HepG2 (cell line): Measurements from ENCODE around the gene SFXN1. TPM values are rescaled to one million over a fixed set of nuclear protein-coding genes. Genes with fewer than 3 reads are reported as not detected.

ENCODE experiments used
- ATAC-seq: fragments of 200-7000 bp; cut with Tn5 transposase; 3 replicates; pipeline ENCODE4 v1.9.1; 2020; ENCODE audit warnings: mild to moderate bottlenecking, moderate library complexity
- BruUV-seq: library from RNA; stranded (reverse); fragments of 400-500 nt; replicated peaks from 2 replicates; lab custom pipeline; 2021; lab: Mats Ljungman, UMichigan
- CTCF ChIA-PET: fragments of 300-600 bp; formaldehyde crosslinking; extraction: SDS; loops from one replicate; lab custom pipeline; 2021; ENCODE audit warnings: low total read pairs, inconsistent platforms, low intra/inter-chr PET ratio; lab: Yijun Ruan, JAX
- POLR2A ChIA-PET: fragments of 350-600 bp; sonication (Branson Sonifier 250); formaldehyde crosslinking; loops from one replicate; lab custom pipeline; 2020; ENCODE audit warnings: antibody characterized with exemption, inconsistent platforms; lab: Yijun Ruan, JAX
- DNase-seq: peaks from one replicate; pipeline ENCODE4 v3.0.0-alpha.2; 2015; ENCODE audit warnings: low spot score
- FAIRE-seq: peaks from 3 replicates; lab custom pipeline; 2011; peaks lifted over from hg19 to GRCh38; lab: Jason Lieb, UNC
- H2AFZ ChIP-seq: one replicate; pipeline ENCODE4 v1.6.1; 2011; ENCODE audit warnings: low read length, inconsistent platforms
- H3K27ac ChIP-seq: fragments of 300-600 bp; 3 replicates; pipeline ENCODE4 v1.8.0; 2011; ENCODE audit warnings: mixed run types, mild to moderate bottlenecking, mixed read lengths, low read length, inconsistent platforms; ENCODE audit not compliant: insufficient read depth; ENCODE audit errors: extremely low read length
- H3K27me3 ChIP-seq, 2 experiments: fragments of 200-600 bp in 1 of 2; 2 replicates in 1 of 2; 3 replicates in 1 of 2; pipeline versions ENCODE4 v1.6.0 to v1.8.0; 2011; ENCODE audit warnings: low read length in 2 of 2, mild to moderate bottlenecking in 2 of 2, moderate library complexity in 2 of 2, inconsistent platforms in 1 of 2; ENCODE audit not compliant: insufficient read depth in 2 of 2, control insufficient read depth in 1 of 2
- H3K36me3 ChIP-seq, 2 experiments: fragments of 200-600 bp in 1 of 2; replicated peaks in 1 of 2; 2 replicates in 1 of 2; 3 replicates in 1 of 2; pipeline versions ENCODE4 v1.5.1 to v1.8.0; 2011; ENCODE audit warnings: low read length in 2 of 2, inconsistent platforms in 1 of 2; ENCODE audit not compliant: insufficient read depth in 2 of 2, control insufficient read depth in 1 of 2
- H3K4me1 ChIP-seq: 2 replicates; pipeline ENCODE4 v1.5.1; 2012; ENCODE audit warnings: low read length, inconsistent platforms; ENCODE audit not compliant: insufficient read depth
- H3K4me2 ChIP-seq: 2 replicates; pipeline ENCODE4 v1.6.0; 2011; ENCODE audit warnings: low read depth, low read length, inconsistent platforms
- H3K4me3 ChIP-seq, 3 experiments: fragments of 200-600 bp in 1 of 3; sonication (generic), shearing (Covaris generic) in 1 of 3; replicated peaks in 1 of 3; 2 replicates each; pipeline ENCODE4 v1.5.1; 2011 to 2016; ENCODE audit warnings: low read length in 3 of 3, inconsistent platforms in 2 of 3, low read depth in 2 of 3, mild to moderate bottlenecking in 2 of 3, control low read depth in 1 of 3, mixed read lengths in 1 of 3; ENCODE audit not compliant: insufficient read depth in 1 of 3
- H3K79me2 ChIP-seq: one replicate; pipeline ENCODE4 v1.6.1; 2011; ENCODE audit warnings: low read length, inconsistent platforms; ENCODE audit not compliant: insufficient read depth
- H3K9ac ChIP-seq: 2 replicates; pipeline ENCODE4 v1.6.0; 2011; ENCODE audit warnings: mild to moderate bottlenecking, low read depth, low read length, inconsistent platforms; ENCODE audit not compliant: insufficient read depth
- H3K9me3 ChIP-seq: 2 replicates; pipeline ENCODE4 v1.5.1; 2012; ENCODE audit warnings: mild to moderate bottlenecking, low read length
- H4K20me1 ChIP-seq: 2 replicates; pipeline ENCODE4 v1.6.0; 2011; ENCODE audit warnings: inconsistent platforms, mild to moderate bottlenecking, low read length, moderate library complexity; ENCODE audit not compliant: insufficient read depth
- ATRX ChIP-seq: sonication (generic); formaldehyde crosslinking; IDR thresholded peaks from 2 replicates; pipeline ENCODE4 v1.4.0; 2020; ENCODE audit warnings: missing genetic modification reagents, borderline replicate concordance
- CHCHD3 ChIP-seq: sonication (generic); formaldehyde crosslinking; IDR thresholded peaks from 2 replicates; pipeline ENCODE4 v1.8.0; 2022; ENCODE audit warnings: mild to moderate bottlenecking, missing genetic modification reagents, moderate library complexity
- EED ChIP-seq: sonication (generic); formaldehyde crosslinking; IDR thresholded peaks from 2 replicates; pipeline ENCODE4 v1.5.0; 2020; ENCODE audit warnings: mild to moderate bottlenecking, missing genetic modification reagents
- ETS1 ChIP-seq: sonication (generic); formaldehyde crosslinking; IDR thresholded peaks from 2 replicates; pipeline ENCODE4 v1.4.0; 2020; ENCODE audit warnings: missing genetic modification reagents
- HHEX ChIP-seq: IDR thresholded peaks from 2 replicates; pipeline ENCODE4 v1.6.1; 2016; ENCODE audit warnings: control low read depth
- LCORL ChIP-seq, 2 experiments: fragments of 450-650 bp in 1 of 2; sonication (generic) in 1 of 2; formaldehyde crosslinking in 1 of 2; IDR thresholded peaks; 2 replicates each; pipeline versions ENCODE4 v1.5.0 to v1.6.1; 2017 to 2020; ENCODE audit warnings: antibody characterized with exemption in 1 of 2, missing genetic modification reagents in 1 of 2
- MLX ChIP-seq: IDR thresholded peaks from 2 replicates; pipeline ENCODE4 v1.6.1; 2016
- NFIB ChIP-seq: sonication (generic); formaldehyde crosslinking; IDR thresholded peaks from 2 replicates; pipeline ENCODE4 v1.9.0; 2021; ENCODE audit warnings: missing genetic modification reagents, mild to moderate bottlenecking, borderline replicate concordance
- SKI ChIP-seq: fragments of 450-650 bp; IDR thresholded peaks from one replicate; pipeline ENCODE4 v1.6.1; 2018; ENCODE audit warnings: mild to moderate bottlenecking; ENCODE audit not compliant: partially characterized antibody
- SOX5 ChIP-seq: IDR thresholded peaks from 2 replicates; pipeline ENCODE4 v1.6.1; 2016; ENCODE audit warnings: borderline replicate concordance
- TCF7 ChIP-seq: sonication (generic); IDR thresholded peaks from 2 replicates; pipeline ENCODE4 v1.6.1; 2016; ENCODE audit warnings: antibody characterized with exemption, low read depth
- ZNF235 ChIP-seq: sonication (generic); formaldehyde crosslinking; IDR thresholded peaks from 2 replicates; pipeline ENCODE4 v1.8.1; 2023; ENCODE audit warnings: mild to moderate bottlenecking, missing genetic modification reagents, borderline replicate concordance
- ZNF556 ChIP-seq: sonication (generic); formaldehyde crosslinking; IDR thresholded peaks from 2 replicates; pipeline ENCODE4 v1.4.0; 2020; ENCODE audit warnings: mild to moderate bottlenecking, missing genetic modification reagents, borderline replicate concordance
- ZNF776 ChIP-seq: sonication (generic); formaldehyde crosslinking; IDR thresholded peaks from 2 replicates; pipeline ENCODE4 v1.4.0; 2020; ENCODE audit warnings: mild to moderate bottlenecking, missing genetic modification reagents
- ZNF841 ChIP-seq: sonication (generic); formaldehyde crosslinking; IDR thresholded peaks from 2 replicates; pipeline ENCODE4 v1.8.1; 2023; ENCODE audit warnings: missing genetic modification reagents, borderline replicate concordance
- WGBS: methylation state at CpG from one replicate; pipeline ENCODE4 v1.1.6; 2017; ENCODE audit warnings: low lambda C conversion rate; 5-methylcytosine and 5-hydroxymethylcytosine counted together
- in situ Hi-C: cut with HindIII; loops from 2 replicates; pipeline ENCODE4 v1.10.0; 2017; ENCODE audit warnings: low pct_unique_long_range_greater_than_20kb; ENCODE audit not compliant: extremely low pct_ligation_motif_present
- intact Hi-C: fragments of 100-400 bp; cut with micrococcal nuclease; formaldehyde crosslinking; loops from one replicate; pipeline ENCODE4 v1.10.0; 2022; ENCODE audit not compliant: unreplicated experiment
- polyA plus RNA-seq, 8 experiments: library from polyadenylated mRNA; depleted of rRNA in 3 of 8; stranded (reverse) in 7 of 8; unstranded in 1 of 8; fragments of >200 nt; fragmentation: Illumina TruSeq in 4 of 8; extraction: Trizol in 4 of 8; gene quantifications; 2 replicates each; pipeline versions ENCODE4 v1.2.1 to v1.2.3, GENCODE V29; 2011 to 2016; ENCODE audit warnings: low read depth in 4 of 8, missing spikeins in 1 of 8, mixed read lengths in 1 of 8; ENCODE audit not compliant: insufficient read depth in 1 of 8
- total RNA-seq, 5 experiments: library from RNA; depleted of rRNA; stranded (reverse); fragments of >200 nt; fragmentation: Illumina TruSeq; extraction: Trizol; gene quantifications; 2 replicates each; pipeline ENCODE4 v1.2.3, GENCODE V29; 2016; ENCODE audit warnings: low read depth in 1 of 5
- TF ChIP-seq, protein P1 (sequence below): sonication (generic); formaldehyde crosslinking; IDR thresholded peaks from 2 replicates; pipeline ENCODE4 v1.4.0; 2020; ENCODE audit warnings: mild to moderate bottlenecking, missing genetic modification reagents

The SFXN1 gene
- total and polyA plus RNA-seq, 2 of the 13 experiments (the other 11 are each of a cell fraction or from before 2014, with no cell fraction given) = 122 to 135 TPM

GRCh38 chr5:175550055-175550805, 71.9 kb downstream of the SFXN1 start:
- Histone ChIP-seq H2AFZ (no peak overlapping the region), H3K27ac (no peak overlapping the region), H3K79me2 (no peaks in the 10 kb centered on the region), H4K20me1 (no peaks in the 10 kb centered on the region), H3K4me1 (no peaks in the 10 kb centered on the region), H3K4me3 (no peak overlapping the region), H3K9me3 (no peaks in the 10 kb centered on the region)
- ATAC-seq = no peak
- FAIRE-seq = no peak
- WGBS = 0% methylated on average over 4 of the region's 4 CpGs
- POLR2A ChIA-PET = no interaction called here
- in situ Hi-C loops = no loop called here
- intact Hi-C loops = no loop called here
- no peak for DNase-seq
- no TSS peak for BruUV-seq
- no peak for TF ChIP-seq ZNF776
- no peak for TF ChIP-seq ZNF235 (CRISPR knock-in tag)
- TF ChIP-seq ATRX = no peak
- no peak for TF ChIP-seq HHEX (CRISPR knock-in tag)
- TF ChIP-seq MLX (CRISPR knock-in tag) = no peak
- TF ChIP-seq EED (CRISPR knock-in tag) = no peak
- TF ChIP-seq LCORL (IDR thresholded peaks at IDR 0.05) = no peak
- TF ChIP-seq LCORL (CRISPR knock-in tag; IDR thresholded peaks at IDR 0.05) = no peak
- no peak for TF ChIP-seq NFIB (CRISPR knock-in tag)
- TF ChIP-seq CHCHD3 = no peak
- TF ChIP-seq ETS1 (CRISPR knock-in tag) = no peak
- TF ChIP-seq TCF7 = no peak
- no peak for TF ChIP-seq SKI
- TF ChIP-seq ZNF841 (CRISPR knock-in tag) = no peak
- no peak for TF ChIP-seq ZNF556 (CRISPR knock-in tag)
- TF ChIP-seq, protein P1, sequence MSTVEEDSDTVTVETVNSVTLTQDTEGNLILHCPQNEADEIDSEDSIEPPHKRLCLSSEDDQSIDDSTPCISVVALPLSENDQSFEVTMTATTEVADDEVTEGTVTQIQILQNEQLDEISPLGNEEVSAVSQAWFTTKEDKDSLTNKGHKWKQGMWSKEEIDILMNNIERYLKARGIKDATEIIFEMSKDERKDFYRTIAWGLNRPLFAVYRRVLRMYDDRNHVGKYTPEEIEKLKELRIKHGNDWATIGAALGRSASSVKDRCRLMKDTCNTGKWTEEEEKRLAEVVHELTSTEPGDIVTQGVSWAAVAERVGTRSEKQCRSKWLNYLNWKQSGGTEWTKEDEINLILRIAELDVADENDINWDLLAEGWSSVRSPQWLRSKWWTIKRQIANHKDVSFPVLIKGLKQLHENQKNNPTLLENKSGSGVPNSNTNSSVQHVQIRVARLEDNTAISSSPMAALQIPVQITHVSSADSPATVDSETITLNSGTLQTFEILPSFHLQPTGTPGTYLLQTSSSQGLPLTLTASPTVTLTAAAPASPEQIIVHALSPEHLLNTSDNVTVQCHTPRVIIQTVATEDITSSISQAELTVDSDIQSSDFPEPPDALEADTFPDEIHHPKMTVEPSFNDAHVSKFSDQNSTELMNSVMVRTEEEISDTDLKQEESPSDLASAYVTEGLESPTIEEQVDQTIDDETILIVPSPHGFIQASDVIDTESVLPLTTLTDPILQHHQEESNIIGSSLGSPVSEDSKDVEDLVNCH (CRISPR knock-in tag) = no peak
- no peak for TF ChIP-seq SOX5
- TF ChIP-seq, all 625 proteins: peak for 0
- no peak overlapping the region for H3K4me2 ChIP-seq
- CTCF ChIA-PET = no interaction called here
- no peaks in the 10 kb centered on the region for H3K36me3 ChIP-seq
- H3K9ac ChIP-seq = no peak overlapping the region
- H3K27me3 ChIP-seq = peaks cover 2 to 33% of the 10 kb centered on the region in 2 experiments; a peak in 4 of 5 replicates
